Upper lobe of right lung (tissue), 1 donor: Measurements from ENCODE around the gene NLGN1. TPM values are rescaled to one million over a fixed set of nuclear protein-coding genes. Genes with fewer than 3 reads are reported as not detected.
A peak's percentile ranks its signal among the peaks of the same experiment; 100 is the strongest.
"Not testable (repeated sequence)": the region's sequence is repeated elsewhere in the genome, so short reads cannot be mapped to it uniquely, and the experiment has no call there.

ENCODE experiments used
- ATAC-seq: fragments of 200-7000 bp; cut with Tn5 transposase; one replicate; pipeline ENCODE4 v1.9.1; 2020; ENCODE audit warnings: mild to moderate bottlenecking, moderate library complexity
- DNase-seq: peaks from one replicate; pipeline ENCODE4 v3.0.0-alpha.2; 2020
- H3K27ac ChIP-seq: fragments of 200-600 bp; one replicate; pipeline ENCODE4 v1.8.0; 2022
- H3K27me3 ChIP-seq: fragments of 200-600 bp; one replicate; pipeline ENCODE4 v1.8.0; 2022; ENCODE audit warnings: mild to moderate bottlenecking
- H3K36me3 ChIP-seq: fragments of 200-600 bp; one replicate; pipeline ENCODE4 v1.8.0; 2022
- H3K4me1 ChIP-seq: fragments of 200-600 bp; one replicate; pipeline ENCODE4 v1.8.0; 2022
- H3K4me3 ChIP-seq: fragments of 200-600 bp; one replicate; pipeline ENCODE4 v1.8.0; 2022; ENCODE audit warnings: mild to moderate bottlenecking
- H3K9me3 ChIP-seq: fragments of 200-600 bp; one replicate; pipeline ENCODE4 v1.8.0; 2022
- CTCF ChIP-seq: fragments of 200-600 bp; IDR thresholded peaks from one replicate; pipeline ENCODE4 v1.8.0; 2022; ENCODE audit warnings: antibody characterized with exemption
- intact Hi-C: fragments of 100-400 bp; cut with DNase I; formaldehyde crosslinking; loops from one replicate; pipeline ENCODE4 v1.11.0; 2022
- total RNA-seq: library from RNA; stranded (reverse); fragmentation: NEBNext Ultra II Directional; extraction: Animal tissue kit (Norgen Biotek cat#: 25700); gene quantifications from one replicate; pipeline ENCODE4 v1.2.1, GENCODE V29; 2021
- donor health status: DM: no; HTN: yes; CAD: no; lungs with severe emphysema.

NLGN1 gene
- total RNA-seq, 1 donor from 2014 or later: 3.3 TPM

- no peak for DNase-seq
- Histone ChIP-seq H3K4me3 (no peak overlapping the region), H3K27me3 (no peaks in the 10 kb centered on the region), H3K27ac (no peak overlapping the region), H3K9me3 (no peaks in the 10 kb centered on the region), H3K4me1 (no peaks in the 10 kb centered on the region), H3K36me3 (no peaks in the 10 kb centered on the region)
- TF ChIP-seq CTCF: no peak
- ATAC-seq: no peak
- intact Hi-C loops: no loop called here
These were observed 802.2 kb downstream of the NLGN1 start for GRCh38 chr3:174199696-174200095.

GRCh38 chr3:174202116-174202515 lies 804.6 kb downstream of the NLGN1 start:
- no peak for TF ChIP-seq CTCF
- Histone ChIP-seq H3K4me1 (no peaks in the 10 kb centered on the region), H3K4me3 (no peak overlapping the region), H3K36me3 (no peaks in the 10 kb centered on the region), H3K27me3 (no peaks in the 10 kb centered on the region), H3K27ac (no peak overlapping the region), H3K9me3 (no peaks in the 10 kb centered on the region)
- DNase-seq: no peak
- intact Hi-C loops: no loop called here
- ATAC-seq: no peak

- no peak overlapping the region for H3K4me3 ChIP-seq
- no peaks in the 10 kb centered on the region for H3K4me1 ChIP-seq
- H3K27ac ChIP-seq: no peak overlapping the region
- DNase-seq (no peak), ATAC-seq (no peak)
- H3K36me3 ChIP-seq: no peaks in the 10 kb centered on the region
- TF ChIP-seq CTCF: no peak
- H3K9me3 ChIP-seq: no peaks in the 10 kb centered on the region
- H3K27me3 ChIP-seq: no peaks in the 10 kb centered on the region
- intact Hi-C loops: no loop called here
These were observed 805.0 kb downstream of the NLGN1 start for GRCh38 chr3:174202561-174202960.

- H3K27me3 ChIP-seq: no peaks in the 10 kb centered on the region
- ATAC-seq (no peak), DNase-seq (no peak)
- no peaks in the 10 kb centered on the region for H3K9me3 ChIP-seq
- no peaks in the 10 kb centered on the region for H3K36me3 ChIP-seq
- TF ChIP-seq CTCF: no peak
- intact Hi-C loops: no loop called here
- no peaks in the 10 kb centered on the region for H3K4me1 ChIP-seq
- no peak overlapping the region for H3K4me3 ChIP-seq
- no peak overlapping the region for H3K27ac ChIP-seq
These were observed 807.2 kb downstream of the NLGN1 start for GRCh38 chr3:174204765-174205164.

GRCh38 chr3:174206607-174207192 lies 809.2 kb downstream of the NLGN1 start:
- H3K9me3 ChIP-seq: no peaks in the 10 kb centered on the region
- no peak for DNase-seq
- TF ChIP-seq CTCF: no peak

GRCh38 chr3:174208161-174208560 lies 810.6 kb downstream of the NLGN1 start:
- Histone ChIP-seq H3K36me3 (no peaks in the 10 kb centered on the region), H3K9me3 (no peaks in the 10 kb centered on the region), H3K4me1 (no peaks in the 10 kb centered on the region), H3K4me3 (no peak overlapping the region), H3K27ac (no peak overlapping the region), H3K27me3 (no peaks in the 10 kb centered on the region)
- DNase-seq: no peak
- ATAC-seq: no peak
- TF ChIP-seq CTCF: no peak
- intact Hi-C loops: no loop called here

More at GRCh38 chr3:174206607-174207192, 809.2 kb downstream of the NLGN1 start:
- H3K36me3 ChIP-seq: no peaks in the 10 kb centered on the region
- H3K27me3 ChIP-seq: no peaks in the 10 kb centered on the region
- ATAC-seq: peak; percentile 62
- intact Hi-C loops: no loop called here
- H3K4me1 ChIP-seq: no peaks in the 10 kb centered on the region
- H3K4me3 ChIP-seq: no peak overlapping the region
- H3K27ac ChIP-seq: no peak overlapping the region

- DNase-seq, intact Hi-C loops, H3K27ac ChIP-seq, H3K4me1 ChIP-seq, H3K9me3 ChIP-seq, ATAC-seq, H3K36me3 ChIP-seq, H3K27me3 ChIP-seq, H3K4me3 ChIP-seq: not testable (repeated sequence)
These were observed 814.4 kb downstream of the NLGN1 start for GRCh38 chr3:174211896-174212295.
